ENCODE results near the gene SRMS.

Gene SRMS

GRCh38 chr20:63551068-63551467 is 3.5 kb upstream of the SRMS start:
- DNase-seq, result peak; percentile 38

DNA sequence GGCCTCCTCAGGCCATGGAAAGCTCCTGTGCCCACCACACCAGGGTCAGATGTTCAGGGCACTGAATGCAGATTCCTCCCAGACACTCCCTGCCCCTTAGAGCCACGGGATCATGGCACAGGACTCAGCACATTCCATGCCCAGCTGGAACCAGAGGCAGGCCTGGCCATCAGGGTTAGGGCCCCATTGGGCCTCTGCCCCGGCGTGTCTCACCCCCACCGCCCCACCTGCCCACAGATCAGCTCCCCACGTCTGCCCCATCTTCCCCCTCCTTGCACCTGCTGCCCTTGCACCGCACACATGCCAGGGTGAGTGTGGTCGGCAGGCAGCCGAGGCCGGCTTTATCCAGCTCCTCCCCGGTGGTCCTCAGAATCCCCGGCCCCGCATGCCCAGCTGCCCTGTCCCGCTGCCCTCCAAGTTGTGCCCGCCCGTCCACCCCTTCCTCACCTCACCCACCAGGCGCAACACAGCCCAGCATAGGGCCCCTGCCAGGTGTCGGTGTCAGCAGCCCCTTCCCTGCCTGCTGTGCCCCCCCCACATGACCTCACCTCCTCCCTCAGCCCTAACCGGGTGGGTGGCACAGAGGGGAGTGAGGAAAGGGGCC is 2.2 kb upstream of the SRMS start:
- no peak for DNase-seq

DNA sequence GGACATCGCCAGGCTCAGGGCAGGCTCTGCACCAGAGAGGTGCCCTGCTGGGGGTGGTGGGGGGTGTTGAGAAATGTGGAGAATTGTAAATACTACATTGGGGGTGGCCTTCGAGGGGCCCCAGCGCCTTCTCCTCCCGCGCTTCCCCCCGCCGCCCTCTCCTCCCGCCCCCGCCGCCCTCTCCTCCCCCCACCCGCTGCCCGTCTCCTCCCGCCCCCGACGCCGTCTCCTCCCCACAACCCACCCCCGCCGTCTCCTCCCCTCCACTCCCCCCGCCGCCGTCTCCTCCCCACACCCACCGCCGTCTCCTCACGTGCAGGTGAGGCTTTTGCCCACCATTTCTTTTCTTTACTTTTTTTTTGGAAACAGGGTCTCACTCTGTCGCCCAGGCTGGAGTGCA is 1.5 kb upstream of the SRMS start:
- DNase-seq, result no peak

DNA sequence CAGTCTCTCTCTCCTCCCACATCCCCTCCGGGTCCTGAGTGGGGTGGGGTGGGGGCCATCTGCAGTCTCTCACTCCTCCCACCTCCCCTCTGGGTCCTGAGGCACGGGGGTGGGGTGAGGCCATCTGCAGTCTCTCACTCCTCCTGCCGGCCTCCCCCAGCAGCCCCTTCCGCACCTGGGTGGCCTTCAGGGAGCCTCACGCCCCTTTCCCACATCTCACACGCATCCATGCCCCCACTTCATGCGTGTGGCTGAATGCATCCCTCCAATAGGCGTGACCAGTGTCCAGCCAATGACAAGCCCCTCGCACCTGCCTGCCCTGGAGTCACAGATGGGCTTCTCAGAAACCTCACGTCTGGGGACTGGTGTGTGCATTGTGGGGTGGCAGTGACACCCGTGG is 993 bp upstream of the SRMS start:
- DNase-seq, result no peak

DNA sequence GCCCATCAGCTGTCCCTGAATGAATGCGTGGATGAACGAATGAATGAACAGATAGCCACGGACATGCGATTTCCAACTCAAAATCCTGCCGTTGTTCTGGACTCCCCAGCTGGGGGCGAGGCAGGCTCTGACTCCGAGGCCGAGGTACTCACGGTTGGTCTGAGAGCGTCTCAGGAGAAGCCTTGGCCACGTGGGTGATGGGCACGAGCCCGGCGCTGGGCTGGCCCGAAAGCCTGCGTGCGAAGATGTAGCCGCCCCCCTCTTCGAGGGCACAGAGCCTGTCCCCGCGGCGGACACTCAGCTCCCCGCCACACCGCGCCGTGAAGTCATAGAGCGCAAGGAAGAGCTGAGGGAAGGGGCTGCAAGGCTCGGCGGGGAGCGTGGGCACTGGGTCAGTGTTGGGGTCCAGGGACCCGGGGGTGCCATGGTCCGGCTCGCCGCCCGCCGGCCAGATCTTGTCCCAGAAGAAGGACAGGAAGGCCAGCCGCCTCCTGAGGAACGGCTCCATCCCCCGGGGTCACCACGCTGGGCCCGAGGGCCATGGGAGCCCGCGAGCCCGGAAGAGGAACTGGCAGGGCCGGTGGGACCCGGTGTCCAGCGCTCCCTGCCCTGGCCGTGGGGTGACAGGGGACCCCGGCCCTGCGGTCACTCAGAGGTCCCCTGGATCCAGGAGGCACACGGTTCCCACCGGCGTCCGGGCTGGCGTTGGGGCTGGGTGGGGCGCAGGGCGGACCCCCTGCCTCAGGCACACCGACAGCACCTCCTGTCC is 409 bp downstream of the SRMS start:
- no peak for DNase-seq

DNA sequence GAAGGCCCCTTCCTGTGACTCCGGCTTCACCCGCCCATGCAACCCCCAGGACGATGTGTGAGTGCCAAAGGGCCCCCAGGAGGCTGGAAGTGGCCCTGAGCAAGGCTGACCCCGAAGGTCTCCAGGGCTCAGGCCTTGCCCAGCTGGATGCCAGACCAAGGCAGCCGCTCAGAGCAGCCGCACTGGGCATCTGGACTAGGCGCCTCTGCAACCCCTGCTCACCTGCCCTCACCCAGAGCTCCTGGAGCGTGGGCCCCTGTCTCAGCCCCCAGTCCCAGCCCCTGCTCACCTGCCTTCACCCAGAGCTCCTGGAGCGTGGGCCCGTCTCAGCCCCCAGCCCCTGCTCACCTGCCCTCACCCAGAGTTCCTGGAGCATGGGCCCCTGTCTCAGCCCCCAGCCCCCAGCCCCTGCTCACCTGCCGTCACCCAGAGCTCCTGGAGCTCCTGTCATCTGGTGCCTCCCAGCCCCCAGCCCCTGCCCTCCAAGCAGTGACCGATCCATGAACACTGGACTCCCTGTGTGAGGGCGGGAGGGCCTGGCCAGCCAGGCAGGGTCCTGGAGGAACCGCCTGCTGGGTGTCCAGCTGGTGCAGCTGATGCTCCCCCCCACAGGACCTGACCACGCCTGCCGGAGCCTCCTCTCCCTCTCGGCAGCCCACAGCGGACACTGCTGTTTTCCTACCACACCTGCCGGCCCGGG is 1.1 kb downstream of the SRMS start:
- no peak for DNase-seq

- DNase-seq, result no peak
These were observed 1.7 kb downstream of the SRMS start for GRCh38 chr20:63545814-63546213.

DNA sequence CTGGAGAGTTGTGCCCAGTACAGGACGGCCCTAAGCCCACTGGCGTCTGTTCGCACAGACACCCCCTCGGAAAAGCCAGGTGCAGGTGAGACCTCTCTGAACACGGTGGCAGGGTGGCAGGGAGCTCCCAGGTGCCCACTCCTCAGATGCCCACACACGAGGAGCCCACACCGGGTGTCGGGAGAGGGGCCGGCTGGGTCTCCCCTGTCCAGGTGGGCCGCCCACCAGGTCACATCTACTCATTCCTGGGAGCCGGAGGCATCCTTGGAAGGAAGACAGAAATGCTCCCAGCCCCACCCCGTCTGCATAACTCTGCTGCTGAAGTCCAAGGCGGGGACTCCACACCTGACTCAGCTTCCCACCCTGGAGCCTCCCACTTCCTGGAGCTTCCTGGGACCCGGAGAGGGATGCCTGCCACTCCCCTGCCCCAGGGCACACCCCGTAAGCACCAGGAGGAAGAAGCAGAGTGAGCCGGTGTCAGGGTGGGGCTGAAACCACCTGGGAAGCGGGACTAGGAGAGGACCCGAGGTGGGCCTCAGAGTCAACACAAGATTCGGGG is 2.5 kb downstream of the SRMS start:
- no peak for DNase-seq

DNA sequence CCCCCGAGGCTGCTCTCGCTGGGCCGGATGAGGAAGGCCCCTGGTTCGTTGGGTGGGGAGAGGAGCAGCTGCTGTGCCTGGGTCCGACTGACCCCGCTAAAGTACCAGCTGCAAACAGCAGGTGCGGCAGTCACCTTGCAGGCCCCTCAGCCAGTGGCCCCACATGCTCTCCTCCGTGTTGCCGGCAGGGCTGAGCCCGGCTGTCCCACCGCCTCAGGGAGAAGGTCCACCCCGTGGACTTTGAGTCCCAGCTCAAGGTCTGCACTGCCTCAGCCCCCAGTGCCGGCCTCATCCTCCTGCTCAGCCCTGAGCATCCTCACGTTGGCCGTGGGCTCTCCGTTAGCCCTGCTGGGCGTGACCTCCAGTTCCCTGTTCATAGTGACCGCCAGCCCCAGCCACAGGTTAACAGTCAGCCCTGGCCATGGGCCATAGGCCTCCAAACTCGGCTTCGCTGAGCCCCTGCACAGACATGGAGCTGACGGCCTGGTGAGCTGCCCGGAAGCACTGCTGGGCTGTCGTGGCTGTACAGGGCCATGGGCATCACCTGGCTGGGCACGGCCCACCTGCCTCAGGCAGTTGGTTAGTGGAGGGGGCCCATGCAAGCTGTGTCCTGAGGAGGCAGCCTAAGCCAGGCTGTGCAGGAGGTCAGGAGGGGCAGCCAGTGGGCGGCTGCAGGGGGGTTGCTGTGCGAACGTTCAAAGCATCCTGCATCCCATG is 3.1 kb downstream of the SRMS start:
- DNase-seq, result no peak

DNA sequence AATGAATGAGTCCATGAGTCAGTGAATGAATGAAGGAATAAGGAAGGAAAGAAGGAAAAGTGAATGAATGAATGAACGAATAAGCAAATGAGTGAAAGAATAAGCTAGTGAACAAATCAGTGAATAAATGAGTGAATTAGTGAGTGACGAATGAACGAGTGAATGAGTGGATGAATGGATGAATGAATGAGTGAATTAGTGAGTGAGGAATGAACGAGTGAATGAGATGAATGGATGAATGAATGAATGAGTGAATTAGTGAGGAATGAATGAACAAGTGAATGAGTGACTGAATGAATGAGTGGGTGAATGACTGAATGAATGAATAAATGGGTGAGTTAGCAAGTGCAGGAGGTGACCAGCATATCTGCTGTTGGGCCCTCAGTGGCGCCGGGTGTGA is 3.8 kb downstream of the SRMS start:
- no peak for DNase-seq

- DNase-seq, result no peak
These were observed 4.4 kb downstream of the SRMS start for GRCh38 chr20:63543131-63543530.

GRCh38 chr20:63542696-63543095 is 4.9 kb downstream of the SRMS start:
- DNase-seq, result no peak

DNA sequence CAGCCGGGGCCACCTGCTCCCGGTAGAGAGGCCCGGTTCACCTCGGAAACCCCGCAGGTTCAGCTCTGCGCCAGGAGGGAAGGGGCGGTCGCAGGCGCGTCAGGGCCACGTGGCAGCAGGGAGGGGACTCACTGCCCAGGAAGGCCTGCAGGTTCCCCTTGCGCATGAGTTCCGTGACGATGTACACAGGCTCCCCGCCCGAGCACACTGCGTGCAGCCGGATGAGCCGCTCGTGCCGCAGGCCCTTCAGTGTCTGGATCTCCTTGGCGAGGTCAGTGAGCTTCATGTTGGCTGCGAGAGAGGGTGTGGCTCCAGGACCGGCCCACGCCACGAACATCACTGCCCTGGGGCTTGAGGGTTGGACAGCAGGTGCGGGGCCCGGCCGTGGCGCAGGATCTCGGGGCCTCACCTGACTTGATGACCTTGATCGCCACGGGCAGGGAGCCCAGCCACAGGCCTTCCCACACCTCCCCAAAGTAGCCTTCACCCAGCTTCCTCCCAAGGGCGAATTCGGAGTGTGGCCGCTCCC is 5.5 kb downstream of the SRMS start:
- DNase-seq, result no peak

DNA sequence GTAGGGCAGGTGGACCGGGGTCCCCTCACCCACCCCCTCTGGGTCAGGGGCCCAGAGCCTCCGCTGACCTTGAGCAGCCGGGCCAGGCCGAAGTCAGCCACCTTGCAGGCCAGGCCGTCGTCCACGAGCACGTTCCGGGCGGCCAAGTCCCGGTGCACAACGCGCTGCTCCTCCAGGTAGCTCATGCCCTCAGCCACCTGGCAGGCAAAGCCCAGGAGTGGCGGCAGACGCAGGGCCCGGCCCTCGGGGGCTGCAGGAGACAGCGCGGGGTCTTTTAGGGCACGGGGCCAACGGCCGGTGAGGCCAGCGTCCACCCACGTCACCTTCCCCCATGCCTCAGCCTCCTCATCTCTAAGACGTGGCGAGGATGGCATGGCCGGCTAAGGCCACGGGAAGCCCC is 6.2 kb downstream of the SRMS start:
- no peak for DNase-seq

- peak; percentile 79 for DNase-seq
These were observed 6.9 kb downstream of the SRMS start for GRCh38 chr20:63540417-63541186.

- DNase-seq, result no peak
These were observed 7.8 kb downstream of the SRMS start for GRCh38 chr20:63539441-63540370.

DNA sequence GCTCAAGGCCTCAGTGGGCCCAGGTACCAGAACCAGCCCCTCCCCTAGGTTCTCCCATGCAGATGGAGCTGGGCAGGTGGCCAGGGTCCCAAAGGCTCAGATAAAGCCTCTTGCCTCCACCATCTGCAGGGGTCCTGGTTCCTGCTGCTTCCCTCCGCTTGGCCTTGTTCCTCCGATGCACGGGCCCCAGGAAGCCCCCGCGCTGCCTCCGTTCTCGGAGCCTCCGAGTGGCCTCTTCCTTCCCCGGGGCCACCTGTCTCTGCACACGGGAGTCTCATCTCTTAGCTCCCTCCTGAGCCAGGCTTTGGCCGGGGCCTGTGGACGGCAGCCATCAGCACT is 8.5 kb downstream of the SRMS start:
- DNase-seq, result peak; percentile 6

DNA sequence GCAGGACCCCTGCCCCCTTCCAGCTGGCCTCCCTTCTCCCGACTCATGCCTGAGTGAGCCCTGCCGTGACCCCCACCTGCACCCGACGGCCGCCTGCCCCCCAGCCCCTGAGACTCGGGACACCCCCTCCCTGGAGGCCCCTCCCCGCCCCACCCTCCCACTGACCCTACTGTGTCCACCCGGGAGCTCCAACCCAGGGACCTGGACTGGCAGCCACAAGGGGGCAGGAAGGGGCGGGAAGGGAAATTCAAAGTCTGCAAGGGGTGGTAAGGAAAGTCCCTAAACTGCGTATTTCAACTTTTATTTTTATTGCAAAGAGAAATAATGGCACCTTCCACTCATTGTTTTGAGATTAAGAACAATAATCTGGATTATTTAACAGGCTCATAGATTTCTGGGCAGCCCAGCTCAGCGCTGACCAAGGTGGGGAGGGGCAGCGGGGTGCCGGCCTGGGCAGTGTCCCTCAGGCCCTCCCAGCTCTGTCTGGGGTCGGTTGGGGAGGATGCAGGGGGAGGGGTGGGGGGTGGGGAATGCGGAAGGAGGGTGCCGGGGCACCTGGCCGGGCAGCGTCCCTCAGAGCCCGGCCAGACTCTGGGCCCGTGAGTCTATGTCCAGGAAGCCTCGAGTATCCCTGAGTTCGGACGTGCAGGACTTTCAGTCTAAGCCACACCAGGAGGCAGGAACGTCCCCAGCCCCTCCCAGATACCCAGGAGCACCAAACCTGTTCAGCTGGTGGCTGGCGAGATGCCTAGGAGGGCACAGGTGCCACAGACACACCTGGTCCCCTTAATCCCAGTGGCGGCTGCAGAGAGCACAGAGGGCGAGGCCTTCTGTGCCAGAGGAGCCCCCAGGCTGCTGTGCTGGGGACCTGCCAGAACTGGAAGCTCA is 9.1 kb downstream of the SRMS start:
- DNase-seq, result peak; percentile 9

DNA sequence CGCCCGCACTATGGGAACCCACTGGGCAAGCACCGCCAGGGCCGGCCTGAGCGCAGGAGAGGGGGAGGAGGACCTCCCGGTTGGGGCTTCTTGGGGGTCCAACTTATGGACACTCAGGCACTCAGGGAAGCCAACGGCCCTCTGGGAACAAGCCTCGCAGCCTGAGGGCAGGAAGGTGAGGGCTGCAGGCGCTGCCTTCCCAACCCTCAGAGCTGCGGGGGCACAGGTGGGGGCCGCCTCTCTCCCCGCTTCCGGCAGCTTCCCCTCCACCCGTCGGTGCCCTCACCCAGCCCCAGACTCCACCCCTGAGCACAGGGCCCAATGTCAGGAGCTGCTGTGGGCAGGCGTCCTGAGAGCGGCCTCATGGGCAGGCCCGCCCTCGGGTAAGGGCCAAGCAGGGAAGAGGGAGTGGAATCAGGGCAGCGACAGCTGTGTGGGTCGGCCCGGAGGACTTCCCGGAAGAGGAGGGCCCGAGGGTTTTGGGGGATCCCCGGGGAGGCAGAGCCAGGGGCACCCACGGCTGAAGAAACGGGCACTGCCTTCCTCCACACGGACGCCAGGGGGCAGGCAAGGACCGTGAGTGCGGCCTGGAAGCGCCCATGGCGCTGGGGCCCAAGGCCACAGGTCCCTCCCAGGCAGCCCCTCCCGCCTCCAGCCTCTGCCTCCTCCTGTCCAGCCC is 9.9 kb downstream of the SRMS start:
- DNase-seq, result peak; percentile 92
